GM18502 (cell line): Measurements from ENCODE around the gene TENM4.

Experiments used
- ATAC-seq: cut with Tn5 transposase; IDR thresholded peaks from one replicate; pipeline ENCODE4 v1.9.1; 2021; ENCODE audit warnings: mild to moderate bottlenecking; ENCODE audit not compliant: unreplicated experiment, poor library complexity

Gene TENM4

GRCh38 chr11:79262221-79262620 is 178.6 kb downstream of the TENM4 start:
- ATAC-seq: no peak

- no peak for ATAC-seq
These were observed 179.1 kb downstream of the TENM4 start for GRCh38 chr11:79261684-79262083.

DNA sequence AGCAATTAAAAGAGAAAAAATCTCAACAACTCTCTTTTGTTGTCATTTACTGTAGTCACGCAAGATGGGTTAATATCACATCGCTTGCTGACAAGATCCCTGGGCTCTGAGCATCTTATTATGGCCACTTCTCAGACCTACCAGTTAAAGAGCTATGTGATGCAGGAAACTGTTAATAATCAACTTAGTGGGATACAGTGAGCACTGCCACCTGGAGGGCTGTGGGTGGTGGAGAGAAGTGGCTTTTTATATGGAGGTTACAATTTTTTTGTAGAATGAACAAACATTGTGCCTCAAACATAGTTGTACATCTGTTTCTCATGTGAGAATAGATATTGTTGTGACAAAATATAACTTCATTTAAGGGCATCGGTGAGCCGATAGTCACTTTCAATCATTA is 181.0 kb downstream of the TENM4 start:
- ATAC-seq: no peak

DNA sequence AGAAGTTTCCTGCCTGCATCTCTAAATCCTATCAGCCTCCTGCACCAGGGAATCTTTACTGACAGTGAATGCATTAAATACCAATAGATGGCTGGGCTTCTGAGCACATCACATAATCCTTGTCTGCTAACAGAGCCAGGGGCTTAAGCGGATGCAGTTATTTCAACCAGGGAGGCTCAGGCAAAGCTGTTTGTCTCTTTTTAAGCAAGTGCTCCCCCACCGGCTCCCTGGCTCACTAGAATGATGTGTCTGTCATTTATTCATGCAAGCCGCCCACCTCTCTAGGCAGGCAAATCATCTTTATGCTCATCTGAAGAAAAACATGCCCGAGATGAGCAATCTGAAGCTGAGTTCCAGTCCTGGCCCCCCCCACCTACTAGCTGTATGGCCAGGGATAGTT is 182.3 kb downstream of the TENM4 start:
- ATAC-seq: no peak

DNA sequence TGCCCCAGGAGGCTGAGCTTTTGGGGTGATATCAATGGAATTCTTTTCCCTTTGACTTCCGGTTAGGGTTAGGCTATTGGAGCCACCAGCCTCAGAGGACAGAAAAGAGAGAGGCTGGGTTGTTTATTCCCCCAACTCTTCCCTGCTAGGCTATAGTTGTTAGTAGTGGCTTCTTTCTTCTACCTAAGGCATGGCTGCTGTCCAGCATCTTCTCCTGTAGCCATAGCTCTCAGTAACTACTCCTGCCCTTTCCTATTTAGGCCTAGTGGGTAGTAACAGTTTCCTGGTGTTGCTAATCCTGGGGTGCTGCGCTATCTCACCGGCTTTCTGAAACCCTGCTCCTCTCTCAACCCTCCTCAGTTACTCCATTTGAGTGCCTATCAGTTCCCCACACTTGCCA is 184.9 kb downstream of the TENM4 start:
- no peak for ATAC-seq

DNA sequence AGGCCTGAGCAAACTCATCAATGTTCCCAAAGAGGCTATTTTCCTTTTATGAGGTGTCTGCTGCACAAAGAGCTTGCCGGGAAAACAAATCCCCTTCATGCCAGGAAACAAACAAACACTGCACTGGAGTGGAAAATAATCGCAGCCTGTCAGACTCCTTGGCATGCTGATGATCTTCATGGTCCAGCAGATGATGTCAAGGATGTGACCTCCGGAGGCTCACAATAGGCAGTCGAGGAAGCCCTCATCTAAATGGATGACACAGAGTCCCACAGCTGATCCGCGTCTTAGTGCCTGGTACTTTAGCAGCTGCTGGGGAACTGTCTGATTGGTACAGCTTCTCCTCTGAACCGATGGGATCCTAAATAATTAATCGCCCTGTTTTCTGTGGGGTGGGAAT is 187.6 kb downstream of the TENM4 start:
- no peak for ATAC-seq

GRCh38 chr11:79249295-79249993 is 191.4 kb downstream of the TENM4 start:
- no peak for ATAC-seq

DNA sequence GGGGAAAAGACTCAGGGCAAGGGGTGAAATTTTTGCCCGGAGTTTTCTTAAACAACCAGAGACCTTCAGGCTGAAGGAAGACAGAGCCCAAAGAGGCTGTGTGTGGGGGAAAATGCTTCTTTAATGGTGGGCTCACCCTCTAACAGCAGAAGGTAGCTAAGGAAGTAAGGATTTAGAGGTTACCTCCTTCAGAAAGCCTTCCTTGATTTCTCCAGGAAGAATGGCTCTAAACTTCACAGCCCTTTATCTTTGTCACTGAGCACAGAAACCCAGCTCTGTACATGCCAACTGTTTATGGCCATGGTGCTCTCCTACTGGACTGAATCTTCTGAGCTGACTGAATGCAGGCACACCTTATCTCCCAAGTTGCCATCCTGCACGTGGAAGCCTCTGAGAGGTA is 196.0 kb downstream of the TENM4 start:
- ATAC-seq: no peak

DNA sequence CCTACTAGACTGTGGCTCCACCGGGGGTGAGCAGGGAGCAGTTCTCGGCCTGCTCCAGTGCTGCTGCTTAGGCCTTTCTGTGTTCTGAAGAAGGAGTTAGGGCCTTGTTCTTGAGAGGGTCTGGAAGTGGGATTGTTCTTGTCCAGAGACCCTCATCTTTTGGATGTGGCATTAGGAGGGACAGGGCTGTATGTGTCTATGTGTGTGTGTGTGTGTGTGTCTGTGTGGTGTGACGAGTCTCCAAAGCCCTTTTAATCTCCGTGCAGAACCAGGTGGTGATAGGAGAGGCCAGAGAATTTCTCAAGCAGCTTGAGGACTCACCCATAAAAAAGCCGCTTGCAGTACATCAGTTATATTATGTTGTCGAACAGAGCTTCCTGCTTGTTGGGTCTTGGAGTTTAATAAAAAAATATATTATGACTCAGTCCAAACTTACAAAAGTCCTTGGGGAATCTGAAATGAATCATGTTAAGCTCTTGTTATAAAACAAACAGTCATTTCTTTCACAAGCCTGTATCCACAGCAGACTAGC is 196.5 kb downstream of the TENM4 start:
- ATAC-seq: no peak

DNA sequence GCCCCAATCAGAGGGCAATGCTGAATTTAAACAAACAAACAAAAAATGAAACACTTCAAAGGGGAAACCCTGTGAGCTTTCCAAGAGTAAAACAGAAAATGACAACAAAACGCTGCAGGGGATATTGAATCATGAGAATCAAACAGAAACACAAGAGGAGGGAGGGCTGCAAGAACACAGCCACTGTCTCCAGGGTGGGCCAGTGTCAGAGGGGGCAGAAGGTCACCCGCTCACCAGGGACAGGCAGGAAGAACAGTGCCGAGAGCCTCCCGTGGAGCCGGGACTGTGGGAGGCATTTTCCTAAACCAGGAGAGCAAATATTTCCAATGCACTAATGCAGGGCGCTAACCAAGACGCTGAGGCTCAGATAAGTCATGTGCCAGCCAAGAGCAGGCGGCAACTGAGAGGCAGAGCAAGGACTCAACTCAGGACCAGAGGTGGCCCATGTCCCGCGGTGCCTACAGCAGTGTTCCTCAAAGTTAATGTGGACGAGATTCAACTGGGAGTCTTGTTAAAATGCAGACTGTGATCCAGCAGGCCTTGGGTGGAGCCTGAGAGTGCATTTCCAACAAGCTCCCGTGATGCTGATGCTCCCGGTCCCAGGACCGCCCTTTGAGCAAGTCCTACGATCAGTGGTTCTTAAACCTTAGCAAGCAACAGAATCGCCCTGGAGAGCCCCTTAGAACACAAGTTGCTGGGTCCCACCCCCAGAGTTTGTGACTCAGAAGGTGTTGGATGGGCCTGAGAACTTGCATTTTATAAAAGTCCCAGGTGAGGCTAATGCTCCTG is 197.2 kb downstream of the TENM4 start:
- ATAC-seq: no peak

DNA sequence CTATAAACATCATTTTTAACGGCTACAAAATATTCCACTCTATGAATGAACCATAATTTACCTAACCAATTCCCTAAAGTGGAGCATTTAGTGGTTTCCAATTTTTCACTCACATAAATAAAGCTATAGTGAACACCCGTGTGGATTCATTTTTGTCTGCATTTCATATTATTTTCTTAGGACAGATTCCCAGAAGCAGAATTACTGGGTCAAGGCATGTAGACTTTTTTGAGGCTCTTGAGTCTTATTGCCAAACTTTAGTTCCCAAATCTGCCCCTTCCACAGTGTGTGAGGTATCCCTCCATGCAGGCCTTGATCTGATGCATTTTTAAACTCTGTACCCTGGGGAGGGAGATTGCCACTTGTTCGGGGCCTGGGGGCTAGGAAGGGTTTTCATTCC is 198.2 kb downstream of the TENM4 start:
- ATAC-seq: no peak

DNA sequence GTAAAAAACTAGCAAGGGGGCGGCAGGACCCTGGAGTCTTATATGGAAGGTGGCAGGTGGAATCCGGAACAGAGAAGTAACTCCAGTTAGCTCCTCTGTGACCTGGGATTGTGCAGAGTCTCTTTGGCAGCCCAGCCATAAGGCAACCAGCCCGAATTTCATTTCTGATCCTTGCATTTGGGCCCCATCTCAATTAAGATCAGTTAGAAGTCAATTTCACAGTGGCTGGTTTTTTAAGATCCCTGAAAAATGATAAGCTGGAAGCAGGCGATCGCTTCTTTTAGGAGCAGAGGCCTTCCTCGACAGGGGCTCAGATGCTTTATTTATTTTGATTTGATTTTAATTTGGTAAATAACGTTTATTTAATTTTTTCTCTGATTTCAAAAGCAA is 199.0 kb downstream of the TENM4 start:
- ATAC-seq: no peak

DNA sequence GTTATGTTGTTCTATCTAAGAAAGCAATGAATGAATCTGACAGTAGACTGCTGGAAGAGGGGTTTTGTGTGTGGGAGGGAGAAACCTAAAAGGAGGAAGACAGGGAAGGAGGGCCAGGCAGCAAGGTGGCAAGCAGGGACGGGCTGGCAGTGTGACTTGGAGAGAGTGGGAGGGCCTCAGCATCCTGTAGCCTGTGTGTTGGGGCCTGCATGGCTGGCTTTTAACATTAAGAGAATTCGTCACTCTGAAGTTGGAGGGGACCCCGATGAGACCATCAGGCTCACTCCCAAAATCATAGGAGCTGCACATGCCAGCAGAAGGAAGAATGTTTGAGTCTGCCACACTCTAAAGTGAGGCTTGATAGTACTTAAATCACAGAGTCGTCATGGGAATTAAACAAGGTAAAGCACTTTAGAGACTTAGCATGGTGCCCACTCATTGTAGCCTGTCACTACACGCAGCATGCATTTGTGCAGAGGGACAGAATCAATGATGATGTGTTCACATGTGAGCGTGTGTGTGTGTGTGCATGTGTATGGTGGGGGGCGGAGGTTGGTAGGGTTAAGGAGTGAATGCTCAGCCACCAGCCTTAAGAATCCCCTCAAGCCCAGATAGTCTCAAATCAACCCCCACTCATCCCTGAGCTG is 199.5 kb downstream of the TENM4 start:
- no peak for ATAC-seq

DNA sequence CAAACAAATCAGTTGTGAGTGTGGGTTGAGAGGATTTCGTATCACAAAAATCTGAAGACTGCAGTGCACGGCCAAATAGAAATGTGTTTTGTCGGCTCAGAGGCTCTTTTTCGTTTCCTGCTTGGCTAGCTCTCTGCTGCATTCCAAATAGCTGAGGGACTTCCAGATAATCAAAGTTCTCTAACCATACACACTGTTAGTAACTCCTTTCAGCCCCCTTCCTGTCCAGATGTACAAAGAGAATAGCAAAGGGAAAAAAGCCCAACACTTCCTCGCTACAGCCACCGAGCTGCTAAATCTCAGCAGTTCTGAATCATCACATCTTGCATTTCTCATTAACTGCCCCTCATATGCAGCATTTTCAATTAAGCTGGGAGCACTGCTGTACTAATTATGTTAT is 203.1 kb downstream of the TENM4 start:
- no peak for ATAC-seq

- ATAC-seq: no peak
These were observed 203.7 kb downstream of the TENM4 start for GRCh38 chr11:79237091-79237490.

GRCh38 chr11:79236541-79236971 is 204.3 kb downstream of the TENM4 start:
- ATAC-seq: no peak

GRCh38 chr11:79235696-79236095 is 205.1 kb downstream of the TENM4 start:
- ATAC-seq: no peak

GRCh38 chr11:79232346-79232745 is 208.5 kb downstream of the TENM4 start:
- no peak for ATAC-seq

DNA sequence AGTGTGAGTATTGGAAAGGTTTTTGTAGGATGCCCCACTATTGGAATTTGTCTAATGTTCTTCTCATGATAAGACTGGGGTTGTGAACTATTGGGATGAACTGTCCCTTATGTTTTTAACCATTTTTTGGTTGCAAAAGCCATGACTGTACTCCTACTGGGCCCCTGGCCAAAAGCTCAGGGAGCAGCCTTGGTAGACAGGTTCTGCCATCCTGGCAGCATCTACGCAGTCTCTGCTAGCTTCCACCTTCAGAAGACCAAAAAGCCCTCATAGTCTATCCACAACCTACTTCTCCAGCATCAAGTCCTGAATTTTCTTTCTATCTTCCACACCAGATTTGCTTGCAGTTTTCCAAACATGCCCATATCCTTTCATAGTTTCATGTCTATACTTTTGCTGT is 211.8 kb downstream of the TENM4 start:
- ATAC-seq: no peak

- ATAC-seq: no peak
These were observed 212.8 kb downstream of the TENM4 start for GRCh38 chr11:79227767-79228755.
